ENCODE measurements around the gene CHST6. TPM values are rescaled to one million over a fixed set of nuclear protein-coding genes. Genes with fewer than 3 reads are reported as not detected.

The CHST6 gene
- total RNA-seq, 1 experiment from 2014 or later: 0.91 TPM

DNA sequence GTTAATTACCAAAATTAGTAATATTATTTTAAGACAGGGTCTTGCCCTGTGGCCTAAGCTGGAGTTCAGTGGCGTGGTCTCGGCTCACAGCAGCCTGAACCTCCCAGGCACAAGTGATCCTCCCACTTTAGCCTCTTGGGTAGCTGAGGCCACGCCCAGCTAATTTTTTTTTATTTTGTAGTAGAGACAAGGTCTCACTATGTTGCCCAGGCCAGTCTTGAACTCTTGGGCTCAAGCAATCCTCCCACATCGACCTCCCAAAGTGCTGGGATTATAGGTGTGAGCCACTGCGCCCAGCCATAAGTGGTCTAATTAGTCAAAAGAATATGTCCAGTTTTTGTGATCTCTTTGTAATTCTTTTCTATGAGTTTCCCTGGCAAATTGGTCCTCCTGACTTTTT lies 49.9 kb downstream of the CHST6 start:
- Histone ChIP-seq H3K9me2 (replicated peaks; ENCODE audit: low read length) (no peaks in the 10 kb centered on the region), H3K9ac (ENCODE audit: low read length) (no peak overlapping the region), H3K9me3 (ENCODE audit: low read length) (no peaks in the 10 kb centered on the region), H3K36me3 (ENCODE audit: low read depth, low read length) (0 out of 2 replicates have a peak, but pooled peaks cover 3% of the 10 kb centered on the region), H3K27me3 (ENCODE audit: low read length) (no peaks in the 10 kb centered on the region), H3K79me2 (ENCODE audit: low read length) (no peaks in the 10 kb centered on the region), H3K4me2 (ENCODE audit: low read length) (no peak overlapping the region), H3K4me1 (ENCODE audit: insufficient read depth, low read length) (no peaks in the 10 kb centered on the region), H3K27ac (ENCODE audit: low read length) (no peak overlapping the region), H2AFZ (ENCODE audit: low read length) (no peak overlapping the region), H4K20me1 (ENCODE audit: low read length) (no peaks in the 10 kb centered on the region), H3F3A (ENCODE audit: low read length, unreplicated experiment) (no peaks in the 10 kb centered on the region), H3K4me3 (ENCODE audit: low read length) (no peak overlapping the region)
- intact Hi-C loops (cut with micrococcal nuclease): no loop called here
- DNase-seq (no peak), ATAC-seq (no peak)
- POLR2A ChIA-PET (ENCODE audit: unreplicated experiment): no interaction called here
- TF ChIP-seq EZH2phosphoT487 (IDR thresholded peaks at IDR 0.05; ENCODE audit: borderline replicate concordance, low read length) (no peak), EZH2 (IDR thresholded peaks at IDR 0.05; ENCODE audit: low read length, unreplicated experiment) (no peak)
- CTCF ChIA-PET: no interaction called here
- BruUV-seq (replicated peaks): no TSS peak

- H3K36me3 ChIP-seq (ENCODE audit: low read depth, low read length): 0 out of 2 replicates have a peak, but pooled peaks cover 3% of the 10 kb centered on the region
- ChIA-PET POLR2A (ENCODE audit: unreplicated experiment) (no interaction called here), CTCF (no interaction called here)
- no peaks in the 10 kb centered on the region for H3K79me2 ChIP-seq (ENCODE audit: low read length)
- H3K9ac ChIP-seq (ENCODE audit: low read length): no peak overlapping the region
- H3F3A ChIP-seq (ENCODE audit: low read length, unreplicated experiment): no peaks in the 10 kb centered on the region
- BruUV-seq (replicated peaks): no TSS peak
- H3K4me2 ChIP-seq (ENCODE audit: low read length): no peak overlapping the region
- DNase-seq: no peak
- H2AFZ ChIP-seq (ENCODE audit: low read length): no peak overlapping the region
- intact Hi-C loops (cut with micrococcal nuclease): no loop called here
- H3K27me3 ChIP-seq (ENCODE audit: low read length): no peaks in the 10 kb centered on the region
- H3K4me3 ChIP-seq (ENCODE audit: low read length): no peak overlapping the region
- no peaks in the 10 kb centered on the region for H3K9me3 ChIP-seq (ENCODE audit: low read length)
- no peaks in the 10 kb centered on the region for H3K4me1 ChIP-seq (ENCODE audit: insufficient read depth, low read length)
- no peaks in the 10 kb centered on the region for H3K9me2 ChIP-seq (replicated peaks; ENCODE audit: low read length)
- H3K27ac ChIP-seq (ENCODE audit: low read length): no peak overlapping the region
- no peaks in the 10 kb centered on the region for H4K20me1 ChIP-seq (ENCODE audit: low read length)
- TF ChIP-seq EZH2 (IDR thresholded peaks at IDR 0.05; ENCODE audit: low read length, unreplicated experiment) (no peak), EZH2phosphoT487 (IDR thresholded peaks at IDR 0.05; ENCODE audit: borderline replicate concordance, low read length) (no peak)
- TF ChIP-seq, protein P1, sequence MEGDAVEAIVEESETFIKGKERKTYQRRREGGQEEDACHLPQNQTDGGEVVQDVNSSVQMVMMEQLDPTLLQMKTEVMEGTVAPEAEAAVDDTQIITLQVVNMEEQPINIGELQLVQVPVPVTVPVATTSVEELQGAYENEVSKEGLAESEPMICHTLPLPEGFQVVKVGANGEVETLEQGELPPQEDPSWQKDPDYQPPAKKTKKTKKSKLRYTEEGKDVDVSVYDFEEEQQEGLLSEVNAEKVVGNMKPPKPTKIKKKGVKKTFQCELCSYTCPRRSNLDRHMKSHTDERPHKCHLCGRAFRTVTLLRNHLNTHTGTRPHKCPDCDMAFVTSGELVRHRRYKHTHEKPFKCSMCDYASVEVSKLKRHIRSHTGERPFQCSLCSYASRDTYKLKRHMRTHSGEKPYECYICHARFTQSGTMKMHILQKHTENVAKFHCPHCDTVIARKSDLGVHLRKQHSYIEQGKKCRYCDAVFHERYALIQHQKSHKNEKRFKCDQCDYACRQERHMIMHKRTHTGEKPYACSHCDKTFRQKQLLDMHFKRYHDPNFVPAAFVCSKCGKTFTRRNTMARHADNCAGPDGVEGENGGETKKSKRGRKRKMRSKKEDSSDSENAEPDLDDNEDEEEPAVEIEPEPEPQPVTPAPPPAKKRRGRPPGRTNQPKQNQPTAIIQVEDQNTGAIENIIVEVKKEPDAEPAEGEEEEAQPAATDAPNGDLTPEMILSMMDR (conservative IDR thresholded peaks at IDR 0.05; ENCODE audit: low read depth, low read length): no peak
- ATAC-seq: no peak
Measured at GRCh38 chr16:75443298-75443697, 51.9 kb downstream of the CHST6 start.

GRCh38 chr16:75433732-75434413 lies 61.4 kb downstream of the CHST6 start:
- peak overlapping the region; percentile 78 for H3K9ac ChIP-seq (ENCODE audit: low read length)
- peaks cover 42% of the 10 kb centered on the region for H3K79me2 ChIP-seq (ENCODE audit: low read length)
- H3K27ac ChIP-seq (ENCODE audit: low read length): peak overlapping the region; percentile 77
- peak overlapping the region; percentile 79 for H3K4me3 ChIP-seq (ENCODE audit: low read length)
- peak overlapping the region; percentile 94 for H2AFZ ChIP-seq (ENCODE audit: low read length)
- no peaks in the 10 kb centered on the region for H3K27me3 ChIP-seq (ENCODE audit: low read length)
- H3K36me3 ChIP-seq (ENCODE audit: low read depth, low read length): no peaks in the 10 kb centered on the region
- H3F3A ChIP-seq (ENCODE audit: low read length, unreplicated experiment): no peaks in the 10 kb centered on the region
- BruUV-seq (replicated peaks): TSS peak; percentile 92
- POLR2A ChIA-PET (ENCODE audit: unreplicated experiment): interaction anchor here (0.6 kb wide), 1 partner anchor 77 kb away, joined by 3 read pairs; no protein-coding TSS in a partner anchor
- peak overlapping the region; percentile 91 for H3K4me2 ChIP-seq (ENCODE audit: low read length)
- intact Hi-C loops (cut with micrococcal nuclease): no loop called here
- H3K4me1 ChIP-seq (ENCODE audit: insufficient read depth, low read length): no peaks in the 10 kb centered on the region; the same call in 1 of the 2 replicates
- CTCF ChIA-PET: no interaction called here
- H3K9me3 ChIP-seq (ENCODE audit: low read length): no peaks in the 10 kb centered on the region
- peak; percentile 72 for DNase-seq
- peak; percentile 54 for ATAC-seq
- no peaks in the 10 kb centered on the region for H4K20me1 ChIP-seq (ENCODE audit: low read length)
- TF ChIP-seq EZH2 (IDR thresholded peaks at IDR 0.05; ENCODE audit: low read length, unreplicated experiment): no peak
- no peak for TF ChIP-seq EZH2phosphoT487 (IDR thresholded peaks at IDR 0.05; ENCODE audit: borderline replicate concordance, low read length)
- TF ChIP-seq, protein P1 (conservative IDR thresholded peaks at IDR 0.05; ENCODE audit: low read depth, low read length): no peak
- no peaks in the 10 kb centered on the region for H3K9me2 ChIP-seq (replicated peaks; ENCODE audit: low read length)
